Fibroblast of upper back skin (primary cell): Measurements from ENCODE around the gene SHISA9.
"Not testable (repeated sequence)": the region's sequence is repeated elsewhere in the genome, so short reads cannot be mapped to it uniquely, and the experiment has no call there.

Experiments
- DNase-seq: peaks from one replicate; pipeline ENCODE4 v3.0.0-alpha.2; 2013

The SHISA9 gene

GRCh38 chr16:12901597-12902461, at the start of gene SHISA9:
Gene SHISA9, plus strand, starts transcription at chr16:12901598.
- no peak for DNase-seq

GRCh38 chr16:12853972-12854371, 47.4 kb upstream of the SHISA9 start:
- no peak for DNase-seq

- DNase-seq: not testable (repeated sequence)
These were observed 44.0 kb upstream of the SHISA9 start for GRCh38 chr16:12857435-12857834.

- no peak for DNase-seq
These were observed 39.1 kb upstream of the SHISA9 start for GRCh38 chr16:12862327-12862726.

DNA sequence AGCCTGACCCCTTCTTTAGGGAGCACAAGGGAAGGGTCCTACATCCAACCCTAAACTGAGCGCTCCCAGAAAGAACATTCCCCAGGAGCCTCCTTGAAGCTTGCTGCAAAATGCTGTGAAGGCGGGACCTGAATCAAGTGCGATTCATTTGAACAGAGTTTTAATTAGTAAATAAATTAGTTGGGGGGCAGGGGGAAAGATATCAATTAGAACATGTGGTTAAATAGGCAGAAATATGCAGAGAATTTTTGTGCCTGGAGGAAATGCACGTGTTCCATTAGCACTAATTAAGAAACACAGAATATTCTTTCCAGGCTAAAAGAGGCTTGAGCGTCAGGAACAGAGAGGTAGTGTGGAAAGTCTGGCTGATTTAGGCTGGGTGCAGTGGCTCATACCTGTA, 38.5 kb upstream of the SHISA9 start:
- no peak for DNase-seq

DNA sequence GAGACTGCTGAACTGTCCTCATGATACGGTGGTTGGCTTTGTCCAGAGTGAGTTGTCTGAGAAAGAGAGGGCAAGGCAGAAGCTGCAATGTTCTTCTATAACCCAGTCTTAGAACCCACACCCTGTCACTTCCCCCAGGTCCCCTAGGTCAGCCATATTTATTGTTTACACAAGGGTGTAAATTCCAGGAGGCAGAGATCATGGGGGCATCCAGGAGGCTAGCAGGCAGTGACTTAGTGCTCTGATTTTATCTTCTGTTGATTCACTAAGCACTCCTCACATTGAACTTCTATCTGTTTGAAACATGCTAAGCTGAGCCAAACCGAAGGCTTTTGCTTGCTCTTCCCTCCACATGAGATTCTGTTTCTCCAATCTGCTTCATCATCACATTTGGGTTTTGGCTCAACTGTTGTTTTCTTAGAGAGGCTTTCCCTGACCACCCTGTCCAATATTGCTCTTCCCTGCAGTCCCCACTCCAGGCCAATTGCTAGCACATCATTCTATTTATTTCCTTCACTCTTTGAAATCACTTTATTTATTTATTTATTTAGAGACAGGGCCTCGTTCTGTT, 34.3 kb upstream of the SHISA9 start:
- DNase-seq: no peak

DNA sequence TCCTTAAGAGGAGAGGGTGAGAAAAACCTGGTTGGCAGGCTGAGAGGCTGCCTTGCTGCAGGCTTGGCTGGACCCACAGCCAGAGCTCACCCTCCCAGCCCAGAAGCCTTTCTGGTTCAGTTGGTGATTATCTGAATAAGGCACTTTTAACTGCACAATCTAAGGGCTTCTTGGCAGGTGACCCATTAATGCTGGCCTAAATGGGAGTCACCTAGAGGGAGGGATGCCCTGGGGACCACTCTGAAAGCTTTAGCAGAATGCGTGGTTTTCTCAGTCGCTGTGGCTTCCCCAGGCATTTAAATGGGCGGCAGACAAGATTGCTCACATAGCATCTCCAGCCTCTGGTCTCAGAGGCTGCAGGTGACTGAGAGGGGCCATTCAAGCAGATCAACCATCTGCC, 33.2 kb upstream of the SHISA9 start:
- no peak for DNase-seq

DNA sequence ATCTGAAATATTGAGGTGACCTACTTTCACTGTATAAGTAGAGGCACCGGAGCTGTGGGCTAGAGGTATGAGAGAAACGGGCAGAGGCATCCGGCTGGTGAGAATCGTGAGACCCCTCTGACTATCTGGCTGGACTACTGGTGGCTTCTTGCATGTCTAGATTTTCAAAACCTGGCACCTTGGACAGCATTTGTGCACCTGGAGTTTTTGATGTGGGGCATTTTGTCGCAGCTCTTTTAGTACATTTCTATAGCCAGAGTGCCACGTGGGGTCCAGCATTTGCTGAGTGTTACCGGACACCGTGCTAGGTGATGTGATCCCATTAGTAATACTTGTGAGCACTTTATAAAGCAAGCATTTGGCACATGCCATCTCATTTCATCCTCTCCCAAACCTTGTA, 32.6 kb upstream of the SHISA9 start:
- DNase-seq: no peak

- no peak for DNase-seq
These were observed 31.5 kb upstream of the SHISA9 start for GRCh38 chr16:12869698-12870427.

- no peak for DNase-seq
These were observed 29.6 kb upstream of the SHISA9 start for GRCh38 chr16:12871784-12872183.

DNA sequence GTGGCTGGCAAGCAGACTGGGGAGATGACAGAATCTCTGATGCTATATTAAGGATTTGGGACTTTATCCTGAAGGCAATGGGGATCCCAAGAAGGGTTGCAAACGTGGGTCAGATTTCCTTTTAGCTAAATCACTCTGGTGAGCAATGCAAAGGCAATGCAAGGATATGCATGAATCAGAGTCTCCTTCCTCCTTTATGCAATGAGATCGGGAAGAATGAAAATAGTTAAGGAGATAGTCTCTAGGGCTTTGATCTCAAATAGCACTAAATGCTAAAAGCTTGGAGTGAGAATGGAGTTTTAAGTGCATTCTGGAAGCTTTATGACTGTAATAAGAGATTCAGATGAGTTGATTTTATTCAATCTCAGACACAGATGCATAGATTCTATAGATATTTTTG, 27.2 kb upstream of the SHISA9 start:
- DNase-seq: peak; percentile 91

DNA sequence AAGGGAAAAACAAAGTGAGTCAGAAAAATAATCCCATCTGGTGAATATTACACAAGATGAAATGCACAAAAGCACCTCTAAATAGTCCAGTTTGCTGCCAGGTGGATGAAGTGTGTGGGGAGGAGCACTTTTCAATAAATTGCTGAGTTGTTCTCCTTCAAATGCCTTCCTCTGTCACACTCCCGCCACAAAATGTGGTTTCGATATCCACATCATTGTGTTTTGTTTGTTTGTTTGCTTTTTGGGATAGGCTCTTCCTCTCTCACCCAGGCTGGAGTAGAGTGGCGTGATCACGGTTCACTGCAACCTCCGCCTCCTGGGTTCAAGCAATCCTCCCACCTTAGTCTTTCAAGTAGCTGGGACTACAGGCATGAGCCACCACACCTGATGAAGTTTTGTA, 24.6 kb upstream of the SHISA9 start:
- no peak for DNase-seq

DNA sequence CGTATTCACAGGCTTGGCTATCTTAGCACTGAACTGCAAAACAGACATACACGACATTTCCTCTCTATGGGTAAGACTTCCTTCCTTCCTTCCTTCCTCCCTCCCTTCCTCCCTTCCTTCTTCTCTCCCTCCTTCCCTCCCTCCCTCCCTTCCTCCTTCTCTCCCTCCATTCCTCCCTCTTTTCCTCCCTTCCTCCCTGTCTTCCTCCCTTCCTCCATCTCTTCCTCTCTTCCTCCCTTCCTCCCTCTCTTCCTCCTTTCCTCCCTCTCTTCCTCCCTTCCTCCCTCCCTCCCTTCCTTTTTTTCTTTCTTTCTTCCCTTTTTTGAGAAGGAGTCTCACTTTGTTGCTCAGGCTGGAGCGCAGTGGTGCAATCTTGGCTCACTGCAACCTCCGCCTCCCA, 22.4 kb upstream of the SHISA9 start:
- no peak for DNase-seq

DNA sequence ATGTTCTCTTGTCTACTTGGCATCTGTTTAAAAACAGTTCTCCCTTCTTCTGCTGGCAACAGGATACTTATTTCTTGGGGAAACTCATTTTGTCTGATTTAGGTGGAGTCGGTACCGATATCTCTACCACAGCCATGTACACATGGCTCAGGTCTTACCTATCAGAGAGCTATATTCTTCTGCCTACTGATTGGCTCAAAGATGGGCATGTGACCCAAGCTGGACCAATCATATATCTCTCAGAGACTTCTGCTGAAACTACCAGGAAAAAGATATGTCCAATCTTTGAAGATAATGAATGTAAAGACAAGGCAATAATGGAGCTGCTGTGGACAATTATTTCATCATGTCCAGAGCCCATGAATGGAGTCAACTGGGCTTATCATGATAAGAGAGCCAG, 21.6 kb upstream of the SHISA9 start:
- no peak for DNase-seq

GRCh38 chr16:12881182-12881581, 20.2 kb upstream of the SHISA9 start:
- DNase-seq: no peak

DNA sequence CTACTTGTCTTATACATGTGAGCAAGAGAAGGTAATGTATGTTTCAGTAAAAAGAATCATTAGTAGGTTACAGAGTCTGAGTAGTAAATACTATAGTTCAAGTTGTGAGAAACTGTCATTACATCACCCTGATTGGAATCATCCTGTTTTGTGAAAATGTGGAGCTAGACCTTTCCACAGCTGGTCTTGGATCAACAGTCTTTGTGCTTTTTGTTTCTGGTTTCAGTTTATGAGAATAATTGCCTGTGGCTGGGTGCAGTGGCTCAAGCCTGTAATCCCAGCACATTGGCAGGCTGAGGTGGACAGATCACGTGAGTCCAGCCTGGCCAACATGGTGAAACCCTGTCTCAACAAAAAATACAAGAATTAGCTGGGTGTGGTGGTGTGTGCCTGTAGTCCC, 19.7 kb upstream of the SHISA9 start:
- no peak for DNase-seq

DNA sequence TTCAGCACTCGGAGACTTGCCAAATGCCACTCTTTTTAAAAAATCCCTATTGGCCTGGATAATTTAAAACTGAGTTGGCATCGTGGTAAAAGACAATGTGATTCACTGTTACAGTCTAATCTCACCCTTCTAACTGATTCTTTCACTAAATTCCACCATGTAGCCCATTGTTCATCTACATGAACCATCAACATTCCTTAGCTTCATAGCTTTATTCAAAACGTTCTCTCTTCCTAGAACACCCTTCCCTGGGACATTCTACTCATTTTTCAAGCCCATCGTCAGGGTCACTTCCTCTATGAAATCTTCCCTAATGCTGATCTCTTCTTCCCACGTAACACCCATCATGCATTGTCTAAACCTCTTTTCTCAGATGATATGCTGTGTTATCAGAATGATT, 15.7 kb upstream of the SHISA9 start:
- DNase-seq: no peak

DNA sequence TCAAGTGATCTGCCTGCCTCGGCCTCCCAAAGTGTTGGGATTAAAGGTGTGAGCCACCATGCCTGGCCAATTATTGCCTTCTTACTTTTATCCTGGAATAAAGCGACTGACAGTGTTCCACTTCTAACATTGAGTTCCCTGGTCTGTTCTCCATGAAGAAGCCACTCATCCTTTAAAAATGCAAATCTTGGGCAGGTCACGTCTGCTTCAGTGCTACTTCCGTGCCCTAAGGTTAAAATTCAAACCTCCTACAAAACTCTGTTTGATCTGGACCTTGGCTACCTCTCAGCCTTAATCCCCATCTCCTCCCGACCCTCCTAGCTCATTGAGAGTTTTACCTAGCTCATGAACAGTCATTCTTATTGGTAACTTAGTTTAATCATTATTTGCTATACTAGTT, 9.6 kb upstream of the SHISA9 start:
- no peak for DNase-seq

GRCh38 chr16:12893050-12893750, 8.2 kb upstream of the SHISA9 start:
- no peak for DNase-seq

DNA sequence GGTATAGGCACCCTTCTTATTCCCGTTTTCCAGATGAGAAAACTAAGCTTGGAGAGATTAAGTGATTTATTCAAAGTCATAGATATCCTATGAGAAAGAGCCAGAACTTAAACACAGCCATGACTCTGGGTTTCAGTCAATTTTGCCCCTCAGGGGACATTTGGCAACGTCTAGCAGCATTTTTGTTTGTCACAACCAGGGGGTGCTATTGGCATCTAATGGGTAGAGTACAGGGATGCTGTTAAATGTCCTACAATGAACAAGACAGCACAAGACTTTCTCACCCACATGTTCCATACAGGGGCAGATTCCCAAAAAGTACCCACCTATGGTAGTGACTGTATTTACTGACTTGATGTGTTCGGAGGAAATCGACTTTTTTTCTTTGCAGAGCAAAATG, 4.8 kb upstream of the SHISA9 start:
- peak; percentile 44 for DNase-seq

DNA sequence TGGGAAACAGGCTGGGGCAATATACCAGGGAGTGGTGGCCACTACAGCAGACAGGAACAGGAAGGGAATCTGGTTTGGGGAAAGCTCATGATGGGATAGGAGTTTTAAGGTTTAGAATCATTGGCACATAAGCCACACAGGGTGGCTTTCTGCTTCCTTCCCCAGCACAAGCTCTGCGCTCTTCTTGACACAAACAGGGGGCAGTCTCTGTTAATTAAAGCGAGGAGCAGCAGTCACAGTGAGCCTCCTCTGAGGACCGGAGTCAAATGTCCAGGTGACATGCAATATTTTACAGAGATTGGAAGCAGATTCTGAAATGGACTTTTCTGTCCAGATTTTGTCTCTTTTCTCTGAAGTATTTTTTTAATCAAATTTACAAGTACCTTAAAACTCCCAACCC, 2.8 kb upstream of the SHISA9 start:
- no peak for DNase-seq

DNA sequence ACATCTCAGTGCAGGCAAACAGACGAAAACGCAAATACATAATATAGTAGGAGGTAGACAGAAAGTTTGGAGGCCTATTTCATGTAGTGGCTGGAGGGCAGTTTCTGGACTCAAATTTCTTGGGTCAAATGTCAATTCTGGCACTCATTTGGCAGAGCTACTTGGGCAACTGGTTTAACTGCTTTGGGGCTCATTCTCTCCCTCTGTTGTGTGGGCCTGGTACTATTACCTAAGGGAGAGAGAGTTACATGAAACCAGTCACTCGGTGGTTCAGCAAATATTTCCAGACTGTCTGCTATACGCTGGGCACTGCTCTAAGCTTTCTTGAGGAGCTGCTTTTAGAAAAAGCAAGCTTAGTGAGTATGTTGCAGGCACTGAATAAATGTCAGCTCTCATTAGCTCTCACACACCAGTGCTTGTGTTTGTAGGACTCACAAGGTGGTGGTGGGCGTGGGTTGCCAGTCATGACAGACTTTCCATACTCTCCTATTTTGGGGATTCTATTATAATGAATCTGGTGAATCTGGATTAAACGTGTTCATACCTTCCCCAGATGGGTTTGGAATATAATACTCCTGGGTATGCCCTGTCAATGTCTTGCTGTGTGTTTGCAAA, 1.8 kb upstream of the SHISA9 start:
- no peak for DNase-seq

GRCh38 chr16:12900156-12900555, 1.2 kb upstream of the SHISA9 start:
- no peak for DNase-seq
